RPMI8226 (cell line): ENCODE results near the gene SLC25A33.

ENCODE experiments used
- DNase-seq: peaks from one replicate; pipeline ENCODE4 v3.0.0-alpha.2; 2015

The SLC25A33 gene

GRCh38 chr1:9589144-9589718 lies 50.0 kb downstream of the SLC25A33 start:
- peak; percentile 57 for DNase-seq

- DNase-seq, result peak; percentile 14
Observed at GRCh38 chr1:9589719-9590157, 50.5 kb downstream of the SLC25A33 start.

GRCh38 chr1:9590201-9590600 lies 50.9 kb downstream of the SLC25A33 start:
- no peak for DNase-seq

- no peak for DNase-seq
Observed at GRCh38 chr1:9590945-9591668, 51.8 kb downstream of the SLC25A33 start.

GRCh38 chr1:9591669-9592509 lies 52.6 kb downstream of the SLC25A33 start:
- no peak for DNase-seq

GRCh38 chr1:9592510-9593075 lies 53.3 kb downstream of the SLC25A33 start:
- no peak for DNase-seq

- DNase-seq, result no peak
Observed at GRCh38 chr1:9593147-9593491, 53.9 kb downstream of the SLC25A33 start.

GRCh38 chr1:9593492-9594465 lies 54.5 kb downstream of the SLC25A33 start:
- peak; percentile 34 for DNase-seq

- no peak for DNase-seq
Observed at GRCh38 chr1:9594471-9595155, 55.3 kb downstream of the SLC25A33 start.

- no peak for DNase-seq
Observed at GRCh38 chr1:9595156-9595967, 56.1 kb downstream of the SLC25A33 start.

GRCh38 chr1:9595968-9596340 lies 56.7 kb downstream of the SLC25A33 start:
- DNase-seq, result no peak

GRCh38 chr1:9596415-9597123 lies 57.3 kb downstream of the SLC25A33 start:
- DNase-seq, result no peak

- no peak for DNase-seq
Observed at GRCh38 chr1:9597361-9598315, 58.4 kb downstream of the SLC25A33 start.

- no peak for DNase-seq
Observed at GRCh38 chr1:9598316-9598700, 59.0 kb downstream of the SLC25A33 start.

GRCh38 chr1:9599741-9600140 lies 60.5 kb downstream of the SLC25A33 start:
- no peak for DNase-seq

- DNase-seq, result no peak
Observed at GRCh38 chr1:9600861-9601834, 61.9 kb downstream of the SLC25A33 start.

GRCh38 chr1:9601942-9602793 lies 62.9 kb downstream of the SLC25A33 start:
- DNase-seq, result no peak
